A549 treated with AZD9567 at 1 μM for 4 hours (cell line): ENCODE measurements around the gene ALOX12B. TPM values are rescaled to one million over a fixed set of nuclear protein-coding genes. Genes with fewer than 3 reads are reported as not detected.

Experiments
- total RNA-seq: library from RNA; stranded (reverse); fragments of 200-300 nt; extraction: Qiagen RNA extraction; gene quantifications from 5 replicates; pipeline ENCODE4 v1.2.3, GENCODE V29; 2022; ENCODE audit not compliant: insufficient read depth

Gene ALOX12B
- 0.84 to 2.4 TPM (median 1.5 TPM) in 5 replicates for total RNA-seq

GRCh38 chr17:8087075-8087951, at the start of gene ALOX12B:
Gene ALOX12B, minus strand, starts transcription at chr17:8087716. Its CDS starts 274 bp downstream, at chr17:8087442.

GRCh38 chr17:8123695-8124349, 36.3 kb upstream of the ALOX12B start, which contains the start of gene HES7:
Gene HES7, minus strand, starts transcription at chr17:8124106. Its CDS starts 22 bp downstream, at chr17:8124084.

GRCh38 chr17:8117980-8118768, 30.7 kb upstream of the ALOX12B start, which contains the start of gene ALOXE3:
Gene ALOXE3, minus strand, starts transcription at chr17:8118514. Its CDS starts 524 bp downstream, at chr17:8117990.

GRCh38 chr17:8038954-8039610, 48.4 kb downstream of the ALOX12B start, which contains the start of gene ALOX15B:
Gene ALOX15B, plus strand, starts transcription at chr17:8039059. Its CDS starts 97 bp downstream, at chr17:8039156.

Other genes with a start within 250 kb of the ALOX12B start
- gene TMEM88, start 232.7 kb downstream of the ALOX12B start, total RNA-seq: 0.79 to 1.4 TPM (median 1.2 TPM) in 4 of 5 replicates, not detected in the other
- gene NAA38, start 230.2 kb downstream of the ALOX12B start, total RNA-seq: 115 to 231 TPM (median 227 TPM) in 5 replicates
- 17.6 to 22.9 TPM (median 19.7 TPM) in 5 replicates for gene CYB5D1, start 229.7 kb downstream of the ALOX12B start, total RNA-seq
- 50.7 to 58.1 TPM (median 56.6 TPM) in 5 replicates for gene CHD3, start 198.9 kb downstream of the ALOX12B start, total RNA-seq
- 1.2 to 2.1 TPM (median 1.4 TPM) in 5 replicates for gene RNF227, start 171.4 kb downstream of the ALOX12B start, total RNA-seq
- 2.3 to 2.9 TPM (median 2.4 TPM) in 4 of 5 replicates, not detected in the other for gene KCNAB3, start 157.9 kb downstream of the ALOX12B start, total RNA-seq
- gene TRAPPC1, start 155.8 kb downstream of the ALOX12B start, total RNA-seq: 305 to 400 TPM (median 319 TPM) in 5 replicates
- 18.2 to 49.4 TPM (median 43.5 TPM) in 5 replicates for gene CNTROB, start 155.5 kb downstream of the ALOX12B start, total RNA-seq
- 0.09 to 0.26 TPM (median 0.14 TPM) in 3 of 5 replicates, not detected in the others for gene GUCY2D, start 85.1 kb downstream of the ALOX12B start, total RNA-seq
- 0.03 to 0.12 TPM (median 0.10 TPM) in 4 of 5 replicates, not detected in the other for gene ALOX15B, start 48.7 kb downstream of the ALOX12B start, total RNA-seq
- gene ALOXE3, start 30.8 kb upstream of the ALOX12B start, total RNA-seq: 5.2 to 8.5 TPM (median 6.4 TPM) in 5 replicates
- gene HES7, start 36.4 kb upstream of the ALOX12B start, total RNA-seq: 2.8 to 5.4 TPM (median 3.6 TPM) in 4 of 5 replicates, not detected in the other
- 27.8 to 48.2 TPM (median 40.9 TPM) in 5 replicates for gene PER1, start 64.7 kb upstream of the ALOX12B start, total RNA-seq
- 23.7 to 33.5 TPM (median 29.0 TPM) in 5 replicates for gene VAMP2, start 75.2 kb upstream of the ALOX12B start, total RNA-seq
- 8.7 to 21.7 TPM (median 19.3 TPM) in 5 replicates for gene TMEM107, start 88.7 kb upstream of the ALOX12B start, total RNA-seq
- 2.0 to 8.6 TPM (median 7.8 TPM) in 5 replicates for gene BORCS6, start 102.5 kb upstream of the ALOX12B start, total RNA-seq
- 145 to 169 TPM (median 164 TPM) in 5 replicates for gene AURKB, start 122.9 kb upstream of the ALOX12B start, total RNA-seq
- 15.3 to 21.7 TPM (median 20.0 TPM) in 5 replicates for gene CTC1, start 160.3 kb upstream of the ALOX12B start, total RNA-seq
- gene PFAS, start 161.6 kb upstream of the ALOX12B start, total RNA-seq: 44.2 to 62.1 TPM (median 46.2 TPM) in 5 replicates
- gene RANGRF, start 201.0 kb upstream of the ALOX12B start, total RNA-seq: 29.1 to 47.8 TPM (median 43.1 TPM) in 5 replicates
- gene SLC25A35, start 207.7 kb upstream of the ALOX12B start, total RNA-seq: 4.6 to 7.4 TPM (median 7.2 TPM) in 5 replicates
- not detected in 5 replicates for gene ARHGEF15, start 222.5 kb upstream of the ALOX12B start, total RNA-seq